ENCODE measurements around the gene KRT6A.

The KRT6A gene

DNA sequence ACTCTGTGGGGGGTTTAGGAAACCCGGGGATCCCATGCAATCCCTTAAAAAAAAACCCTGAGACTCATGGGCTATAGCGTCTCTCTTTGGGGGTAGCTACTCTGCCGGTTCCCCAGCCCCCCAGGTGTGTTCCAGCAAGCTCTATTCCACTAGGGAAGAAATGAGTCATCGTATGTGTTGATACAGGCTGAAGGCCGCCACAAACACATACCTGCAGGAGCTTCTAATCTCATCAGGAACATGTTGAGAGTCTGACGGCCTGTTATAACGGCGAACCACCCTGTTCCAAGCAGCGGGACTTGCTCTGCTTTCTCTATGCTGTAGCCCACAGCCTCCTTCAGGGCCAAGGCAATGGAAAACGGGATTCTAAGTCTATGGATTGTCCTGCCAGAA is 28.1 kb upstream of the KRT6A start:
- DNase-seq (ENCODE audit: low read depth), result no peak
- no peak overlapping the region for H3K4me3 ChIP-seq (ENCODE audit: low read depth, low read length)
- TF ChIP-seq CTCF (IDR thresholded peaks at IDR 0.05; ENCODE audit: control insufficient read depth, extremely low read depth, insufficient read depth), result no peak

DNA sequence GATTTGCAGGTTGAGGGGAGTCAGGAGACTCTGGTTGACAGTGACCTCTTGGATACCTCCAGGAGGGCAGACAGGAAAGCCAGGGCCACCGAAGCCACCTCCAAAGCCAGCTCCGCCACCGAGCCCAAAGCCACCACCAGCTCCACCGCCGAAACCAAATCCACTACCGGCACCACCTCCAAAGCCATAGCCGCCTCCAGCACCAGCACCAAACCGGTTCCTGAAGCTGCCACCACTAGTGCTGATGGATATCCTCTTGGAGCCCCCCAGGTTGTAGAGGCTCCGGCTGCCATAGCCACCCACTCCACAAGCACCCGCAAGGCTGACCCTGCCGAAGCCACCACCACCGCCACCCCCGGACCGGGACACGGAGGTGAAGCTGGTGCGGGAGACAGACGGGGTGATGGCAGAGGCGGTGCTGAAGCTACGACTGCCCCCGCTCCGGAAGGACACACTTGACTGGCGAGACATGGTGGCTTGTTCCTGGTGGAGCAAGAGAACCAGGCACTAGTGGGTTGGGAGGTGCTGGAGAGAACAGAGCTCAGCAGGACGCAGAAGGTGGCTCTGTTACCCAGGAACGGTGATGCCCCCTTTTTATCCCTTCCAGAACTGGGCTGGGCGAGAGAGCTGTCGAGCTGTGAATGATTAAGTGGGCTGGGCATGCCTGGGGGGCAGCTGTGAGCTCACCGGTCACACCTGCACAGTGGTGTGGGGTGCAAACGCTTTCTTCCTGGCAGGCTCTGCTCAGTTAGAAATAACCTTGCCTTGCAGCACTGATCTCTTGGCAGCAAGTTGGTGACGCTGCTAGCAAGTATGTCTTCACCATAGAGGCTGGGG is 27.0 kb upstream of the KRT6A start, which contains the start of gene KRT5:
KRT5 (minus strand) TSS at position 569 of the 837 bp plus-strand sequence; CDS start at position 471, 98 bp downstream.
- no peak for DNase-seq (ENCODE audit: low read depth)
- no peak within 1 kb of the TSS for H3K4me3 ChIP-seq (ENCODE audit: low read depth, low read length)
- no peak for TF ChIP-seq CTCF (IDR thresholded peaks at IDR 0.05; ENCODE audit: control insufficient read depth, extremely low read depth, insufficient read depth)

GRCh38 chr12:52519387-52519703 is 26.3 kb upstream of the KRT6A start:
- TF ChIP-seq CTCF (IDR thresholded peaks at IDR 0.05; ENCODE audit: control insufficient read depth, extremely low read depth, insufficient read depth), result no peak

GRCh38 chr12:52518574-52519386 is 25.7 kb upstream of the KRT6A start:
- DNase-seq (ENCODE audit: low read depth), result no peak
- TF ChIP-seq CTCF (IDR thresholded peaks at IDR 0.05; ENCODE audit: control insufficient read depth, extremely low read depth, insufficient read depth), result no peak
- no peak overlapping the region for H3K4me3 ChIP-seq (ENCODE audit: low read depth, low read length)

More at GRCh38 chr12:52519387-52519703, 26.3 kb upstream of the KRT6A start:
- no peak for DNase-seq (ENCODE audit: low read depth)
- H3K4me3 ChIP-seq (ENCODE audit: low read depth, low read length), result no peak overlapping the region

- DNase-seq (ENCODE audit: low read depth), result no peak
- no peak overlapping the region for H3K4me3 ChIP-seq (ENCODE audit: low read depth, low read length)
Observed at GRCh38 chr12:52517888-52518287, 24.8 kb upstream of the KRT6A start.

More at GRCh38 chr12:52517888-52518287, 24.8 kb upstream of the KRT6A start:
- no peak for TF ChIP-seq CTCF (IDR thresholded peaks at IDR 0.05; ENCODE audit: control insufficient read depth, extremely low read depth, insufficient read depth)
